ENCODE results near the gene SLAIN1. TPM values are rescaled to one million over a fixed set of nuclear protein-coding genes. Genes with fewer than 3 reads are reported as not detected.
A peak's percentile ranks its signal among the peaks of the same experiment; 100 is the strongest.

SLAIN1 gene
- total and polyA plus RNA-seq, 7 donors: 0.69 to 19.3 (median 6.5) TPM

DNA sequence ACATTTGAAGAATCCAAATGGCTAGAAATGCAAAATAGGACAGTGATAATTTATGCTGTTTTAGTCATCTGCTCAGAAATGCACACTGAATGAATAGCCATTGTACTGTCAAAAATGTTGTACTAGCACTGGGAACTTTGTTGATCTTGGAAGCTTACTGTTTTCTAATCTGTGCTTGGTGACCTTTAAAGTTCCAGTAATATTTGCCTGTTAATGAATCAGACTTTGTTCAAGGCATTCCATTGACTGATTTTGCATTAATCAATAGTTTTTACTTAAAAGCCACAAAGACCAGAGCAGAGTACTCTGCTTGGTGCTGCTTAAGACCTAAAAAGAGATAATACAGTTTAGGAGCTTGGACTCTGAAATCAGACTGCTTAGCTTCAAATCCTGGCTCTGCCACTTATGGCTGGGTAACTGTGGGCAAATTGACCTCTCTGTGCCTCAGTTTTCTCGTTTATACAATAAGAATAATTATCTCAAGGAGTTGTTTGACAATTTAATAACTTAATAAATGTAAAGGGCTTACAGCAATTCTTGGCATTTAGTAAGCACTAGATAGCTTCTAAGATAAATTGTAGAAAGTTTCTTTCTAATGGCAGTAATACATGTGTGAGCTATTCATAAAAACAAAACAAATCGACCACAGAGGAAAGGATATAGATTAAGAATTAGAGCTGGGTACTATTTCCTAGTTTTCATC, 4.6 kb upstream of the SLAIN1 start:
- no peaks in the 10 kb centered on the region for H3K9me3 ChIP-seq
- WGBS, 2 donors: 33 to 61% methylated on average over 2 of the region's 2 CpGs
- no peaks in the 10 kb centered on the region for H3K36me3 ChIP-seq
- H3K4me1 ChIP-seq: peaks cover 0 to 10% (median 5%) of the 10 kb centered on the region in 4 donors
- intact Hi-C loops (cut with DNase I): loop anchor here (10.0 kb wide), 1 partner anchor 1048 kb away; no protein-coding TSS in a partner anchor
- TF ChIP-seq, protein P1, sequence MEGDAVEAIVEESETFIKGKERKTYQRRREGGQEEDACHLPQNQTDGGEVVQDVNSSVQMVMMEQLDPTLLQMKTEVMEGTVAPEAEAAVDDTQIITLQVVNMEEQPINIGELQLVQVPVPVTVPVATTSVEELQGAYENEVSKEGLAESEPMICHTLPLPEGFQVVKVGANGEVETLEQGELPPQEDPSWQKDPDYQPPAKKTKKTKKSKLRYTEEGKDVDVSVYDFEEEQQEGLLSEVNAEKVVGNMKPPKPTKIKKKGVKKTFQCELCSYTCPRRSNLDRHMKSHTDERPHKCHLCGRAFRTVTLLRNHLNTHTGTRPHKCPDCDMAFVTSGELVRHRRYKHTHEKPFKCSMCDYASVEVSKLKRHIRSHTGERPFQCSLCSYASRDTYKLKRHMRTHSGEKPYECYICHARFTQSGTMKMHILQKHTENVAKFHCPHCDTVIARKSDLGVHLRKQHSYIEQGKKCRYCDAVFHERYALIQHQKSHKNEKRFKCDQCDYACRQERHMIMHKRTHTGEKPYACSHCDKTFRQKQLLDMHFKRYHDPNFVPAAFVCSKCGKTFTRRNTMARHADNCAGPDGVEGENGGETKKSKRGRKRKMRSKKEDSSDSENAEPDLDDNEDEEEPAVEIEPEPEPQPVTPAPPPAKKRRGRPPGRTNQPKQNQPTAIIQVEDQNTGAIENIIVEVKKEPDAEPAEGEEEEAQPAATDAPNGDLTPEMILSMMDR (IDR thresholded peaks at IDR 0.05): no peak
- TF ChIP-seq EP300 (IDR thresholded peaks at IDR 0.05): no peak
- no peak for TF ChIP-seq POLR2AphosphoS5 (IDR thresholded peaks at IDR 0.05)
- no peak for TF ChIP-seq POLR2A (IDR thresholded peaks at IDR 0.05)
- H3K4me3 ChIP-seq: no peak overlapping the region
- DNase-seq: no peak
- H3K27ac ChIP-seq: no peak overlapping the region
- no peaks in the 10 kb centered on the region for H3K27me3 ChIP-seq

DNA sequence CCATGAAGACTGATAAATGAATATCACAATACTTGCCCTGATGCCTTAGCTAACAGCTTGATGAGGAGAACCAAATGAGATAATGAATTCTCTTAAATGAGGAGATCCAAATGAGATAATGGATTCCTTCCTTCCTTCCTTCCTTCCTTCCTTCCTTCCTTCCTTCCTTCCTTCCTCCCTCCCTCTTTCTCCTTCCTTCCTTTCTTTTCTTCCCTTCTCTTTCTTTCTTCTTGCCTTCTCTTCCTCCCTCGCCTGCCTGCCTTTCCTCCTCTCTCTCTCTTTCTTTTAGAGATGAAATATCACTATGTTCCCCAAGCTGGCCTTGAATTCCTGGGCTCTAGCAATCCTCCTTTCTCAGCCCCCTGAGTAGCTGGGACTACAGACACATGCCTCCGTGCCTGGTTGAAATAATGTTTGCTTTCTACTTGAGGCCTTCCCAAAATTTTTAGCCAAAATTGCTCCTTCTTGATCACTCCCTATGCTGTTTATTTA, 4.0 kb upstream of the SLAIN1 start:
- H3K4me1 ChIP-seq: peaks cover 0 to 13% (median 5%) of the 10 kb centered on the region in 4 donors
- TF ChIP-seq EP300 (IDR thresholded peaks at IDR 0.05): no peak
- no peak for TF ChIP-seq POLR2A (IDR thresholded peaks at IDR 0.05)
- no peak for TF ChIP-seq POLR2AphosphoS5 (IDR thresholded peaks at IDR 0.05)
- TF ChIP-seq, protein P1 (IDR thresholded peaks at IDR 0.05): no peak
- DNase-seq: no peak
- WGBS, 2 donors: 80 to 81% methylated on average over 2 of the region's 2 CpGs
- no peaks in the 10 kb centered on the region for H3K36me3 ChIP-seq
- H3K4me3 ChIP-seq: no peak overlapping the region
- H3K27me3 ChIP-seq: no peaks in the 10 kb centered on the region
- H3K9me3 ChIP-seq: no peaks in the 10 kb centered on the region
- intact Hi-C loops (cut with DNase I): loop anchor here (10.0 kb wide), 1 partner anchor 1049 kb away; no protein-coding TSS in a partner anchor
- no peak overlapping the region for H3K27ac ChIP-seq

DNA sequence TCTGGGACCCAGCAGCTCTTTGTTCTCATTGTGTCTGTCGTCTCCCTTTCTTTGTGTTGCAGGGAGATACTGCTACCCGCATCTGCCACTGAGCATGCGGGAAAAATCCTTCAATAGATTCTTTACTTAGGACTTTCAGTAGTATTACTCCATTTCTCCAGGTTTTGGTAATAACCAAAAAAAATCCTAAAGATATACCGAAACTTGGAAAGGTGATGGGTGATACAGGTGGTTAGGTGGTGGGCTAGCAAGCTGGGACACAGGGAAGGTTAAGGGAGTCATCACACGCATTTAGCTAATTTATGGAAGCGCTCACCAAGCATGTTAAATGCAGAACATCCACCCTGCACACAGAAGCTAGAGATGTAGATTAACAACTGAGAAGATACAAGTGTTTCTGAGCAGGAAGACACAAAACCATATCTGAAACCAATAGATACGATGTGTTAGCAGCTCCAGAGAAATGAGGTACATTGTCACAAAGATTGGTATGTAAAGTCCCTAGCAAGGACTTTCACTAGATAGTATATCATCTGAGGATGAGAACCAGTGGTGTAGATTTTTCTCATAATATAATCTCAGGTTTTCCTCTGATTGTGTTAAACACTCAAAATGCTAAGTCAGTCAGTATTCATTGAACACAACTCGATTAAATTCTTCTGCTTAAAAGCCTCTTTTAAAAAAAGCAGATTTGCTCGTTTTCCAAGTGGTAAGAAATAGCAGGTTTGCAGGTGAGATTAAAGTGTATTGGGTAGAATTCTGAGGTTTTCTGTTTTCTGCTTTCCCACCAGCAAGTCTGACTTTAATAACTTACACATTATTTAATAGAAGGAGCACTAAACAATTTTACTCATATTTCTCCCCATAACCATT, 1.2 kb upstream of the SLAIN1 start:
- no peak for DNase-seq
- Histone ChIP-seq H3K4me3 (peak overlapping the region in 2 of 4 donors; percentile 7 to 82), H3K27ac (peak overlapping the region; percentile 68 to 74 (median 74)), H3K9me3 (no peaks in the 10 kb centered on the region), H3K27me3 (no peaks in the 10 kb centered on the region), H3K4me1 (peaks cover 0 to 20% (median 12%) of the 10 kb centered on the region in 4 donors), H3K36me3 (no peaks in the 10 kb centered on the region)
- TF ChIP-seq POLR2A (IDR thresholded peaks at IDR 0.05) (no peak), EP300 (IDR thresholded peaks at IDR 0.05) (no peak), POLR2AphosphoS5 (IDR thresholded peaks at IDR 0.05) (no peak)
- TF ChIP-seq, protein P1 (IDR thresholded peaks at IDR 0.05): no peak
- 15 to 20% methylated on average over 9 of the region's 9 CpGs for WGBS, 2 donors
- intact Hi-C loops (cut with DNase I): loop anchor here (2.0 to 10.0 kb wide), 3 partner anchors 56 to 1051 kb away; no protein-coding TSS in a partner anchor

DNA sequence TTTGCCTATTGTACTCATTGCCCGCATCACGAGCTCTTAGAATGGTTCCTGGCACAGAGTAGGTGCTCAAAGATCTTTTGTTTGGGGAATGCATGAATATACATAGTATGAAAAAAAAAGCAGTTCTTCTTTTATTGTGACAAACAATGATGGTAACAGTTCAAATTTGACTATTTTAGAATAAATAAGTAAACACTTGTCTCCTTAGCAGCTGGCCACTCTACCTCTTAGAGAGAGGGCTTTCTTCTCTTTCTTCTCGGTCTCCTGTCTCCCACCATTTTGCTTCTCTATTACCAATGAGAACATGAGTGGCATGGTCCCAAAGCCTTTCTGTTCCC, 639 bp upstream of the SLAIN1 start:
- TF ChIP-seq POLR2AphosphoS5 (IDR thresholded peaks at IDR 0.05) (no peak), EP300 (IDR thresholded peaks at IDR 0.05) (no peak)
- H3K4me3 ChIP-seq: peak overlapping the region; percentile 45 to 94 (median 82)
- intact Hi-C loops (cut with DNase I): loop anchor here (2.0 to 10.0 kb wide), 3 partner anchors 55 to 1052 kb away; no protein-coding TSS in a partner anchor
- 28 to 48% methylated on average over 3 of the region's 3 CpGs for WGBS, 2 donors
- no peaks in the 10 kb centered on the region for H3K9me3 ChIP-seq
- no peak for DNase-seq
- no peaks in the 10 kb centered on the region for H3K36me3 ChIP-seq
- H3K27me3 ChIP-seq: no peaks in the 10 kb centered on the region
- H3K4me1 ChIP-seq: peaks cover 0 to 20% (median 12%) of the 10 kb centered on the region in 4 donors
- peak overlapping the region; percentile 68 to 74 (median 74) for H3K27ac ChIP-seq

Measured in sigmoid colon (tissue), 7 donors.